Esophagus squamous epithelium (tissue), 4 donors: ENCODE data around the gene PSMA5.

ENCODE experiments used
- CTCF ChIP-seq, 6 experiments: fragments of 450-650 bp in 4 of 6; fragments of 200-600 bp in 2 of 6; sonication (generic) in 2 of 6; IDR thresholded peaks; one replicate each; pipeline ENCODE4 v1.5.1; 2016 to 2019; ENCODE audit warnings: antibody characterized with exemption in 6 of 6, mild to moderate bottlenecking in 4 of 6, moderate library complexity in 4 of 6
- POLR2A ChIP-seq, 4 donors: fragments of 450-650 bp; IDR thresholded peaks; one replicate each; pipeline ENCODE4 v1.6.1; 2017; ENCODE audit warnings: antibody characterized with exemption in 4 of 4, mild to moderate bottlenecking in 4 of 4, moderate library complexity in 3 of 4

- no peak for TF ChIP-seq POLR2A (IDR thresholded peaks at IDR 0.05)
- TF ChIP-seq CTCF (IDR thresholded peaks at IDR 0.05), result no peak
These were observed 74.8 kb downstream of the PSMA5 start for GRCh38 chr1:109351457-109351856.
